ENCODE measurements around the gene CMIP.

The CMIP gene

GRCh38 chr16:81405702-81406113, 38.9 kb upstream of the CMIP start:
- H3K9ac ChIP-seq (ENCODE audit: low read depth, low read length) = no peak overlapping the region

GRCh38 chr16:81408409-81408950, 36.1 kb upstream of the CMIP start:
- Histone ChIP-seq H3K27ac (ENCODE audit: low read depth, low read length) (no peak overlapping the region), H3K9ac (ENCODE audit: low read depth, low read length) (no peak overlapping the region), H3K27me3 (ENCODE audit: control insufficient read depth, insufficient read depth, low read length) (peaks cover 4% of the 10 kb centered on the region; the same call in 1 of the 2 replicates), H3K9me3 (ENCODE audit: control insufficient read depth, insufficient read depth, low read length) (no peaks in the 10 kb centered on the region), H3K4me3 (ENCODE audit: low read depth, low read length) (no peak overlapping the region), H3K4me1 (ENCODE audit: control insufficient read depth, insufficient read depth, low read length) (peaks cover 10% of the 10 kb centered on the region; the same call in 1 of the 2 replicates), H3K36me3 (ENCODE audit: control insufficient read depth, insufficient read depth, low read length) (no peaks in the 10 kb centered on the region)

More at GRCh38 chr16:81405702-81406113, 38.9 kb upstream of the CMIP start:
- H3K9me3 ChIP-seq (ENCODE audit: control insufficient read depth, insufficient read depth, low read length) = no peaks in the 10 kb centered on the region
- no peaks in the 10 kb centered on the region for H3K36me3 ChIP-seq (ENCODE audit: control insufficient read depth, insufficient read depth, low read length)
- peaks cover 6% of the 10 kb centered on the region; the same call in 1 of the 2 replicates for H3K4me1 ChIP-seq (ENCODE audit: control insufficient read depth, insufficient read depth, low read length)
- H3K4me3 ChIP-seq (ENCODE audit: low read depth, low read length) = no peak overlapping the region
- H3K27me3 ChIP-seq (ENCODE audit: control insufficient read depth, insufficient read depth, low read length) = peaks cover 4% of the 10 kb centered on the region; the same call in 1 of the 2 replicates
- peak overlapping the region; percentile 33 for H3K27ac ChIP-seq (ENCODE audit: low read depth, low read length)

GRCh38 chr16:81409016-81409556, 35.5 kb upstream of the CMIP start:
- Histone ChIP-seq H3K9ac (ENCODE audit: low read depth, low read length) (no peak overlapping the region), H3K4me1 (ENCODE audit: control insufficient read depth, insufficient read depth, low read length) (peaks cover 10% of the 10 kb centered on the region; the same call in 1 of the 2 replicates), H3K9me3 (ENCODE audit: control insufficient read depth, insufficient read depth, low read length) (no peaks in the 10 kb centered on the region), H3K27ac (ENCODE audit: low read depth, low read length) (no peak overlapping the region), H3K4me3 (ENCODE audit: low read depth, low read length) (no peak overlapping the region), H3K27me3 (ENCODE audit: control insufficient read depth, insufficient read depth, low read length) (no peaks in the 10 kb centered on the region), H3K36me3 (ENCODE audit: control insufficient read depth, insufficient read depth, low read length) (no peaks in the 10 kb centered on the region)

GRCh38 chr16:81410643-81411293, 33.8 kb upstream of the CMIP start:
- H3K27ac ChIP-seq (ENCODE audit: low read depth, low read length) = no peak overlapping the region
- H3K4me1 ChIP-seq (ENCODE audit: control insufficient read depth, insufficient read depth, low read length) = peaks cover 16% of the 10 kb centered on the region
- H3K9ac ChIP-seq (ENCODE audit: low read depth, low read length) = no peak overlapping the region; the same call in 1 of the 2 replicates
- H3K4me3 ChIP-seq (ENCODE audit: low read depth, low read length) = no peak overlapping the region; the same call in 1 of the 2 replicates
- no peaks in the 10 kb centered on the region for H3K9me3 ChIP-seq (ENCODE audit: control insufficient read depth, insufficient read depth, low read length)
- H3K36me3 ChIP-seq (ENCODE audit: control insufficient read depth, insufficient read depth, low read length) = no peaks in the 10 kb centered on the region
- no peaks in the 10 kb centered on the region for H3K27me3 ChIP-seq (ENCODE audit: control insufficient read depth, insufficient read depth, low read length)

- Histone ChIP-seq H3K9me3 (ENCODE audit: control insufficient read depth, insufficient read depth, low read length) (no peaks in the 10 kb centered on the region), H3K9ac (ENCODE audit: low read depth, low read length) (no peak overlapping the region), H3K27me3 (ENCODE audit: control insufficient read depth, insufficient read depth, low read length) (no peaks in the 10 kb centered on the region), H3K4me3 (ENCODE audit: low read depth, low read length) (no peak overlapping the region), H3K36me3 (ENCODE audit: control insufficient read depth, insufficient read depth, low read length) (no peaks in the 10 kb centered on the region), H3K27ac (ENCODE audit: low read depth, low read length) (no peak overlapping the region), H3K4me1 (ENCODE audit: control insufficient read depth, insufficient read depth, low read length) (peaks cover 17% of the 10 kb centered on the region)
Observed at GRCh38 chr16:81413245-81413990, 31.2 kb upstream of the CMIP start.

- Histone ChIP-seq H3K27ac (ENCODE audit: low read depth, low read length) (no peak overlapping the region), H3K4me1 (ENCODE audit: control insufficient read depth, insufficient read depth, low read length) (peaks cover 15% of the 10 kb centered on the region), H3K27me3 (ENCODE audit: control insufficient read depth, insufficient read depth, low read length) (no peaks in the 10 kb centered on the region), H3K9ac (ENCODE audit: low read depth, low read length) (no peak overlapping the region), H3K9me3 (ENCODE audit: control insufficient read depth, insufficient read depth, low read length) (no peaks in the 10 kb centered on the region), H3K4me3 (ENCODE audit: low read depth, low read length) (no peak overlapping the region), H3K36me3 (ENCODE audit: control insufficient read depth, insufficient read depth, low read length) (no peaks in the 10 kb centered on the region)
Observed at GRCh38 chr16:81415751-81416150, 28.9 kb upstream of the CMIP start.

GRCh38 chr16:81416749-81417148, 27.9 kb upstream of the CMIP start:
- Histone ChIP-seq H3K36me3 (ENCODE audit: control insufficient read depth, insufficient read depth, low read length) (no peaks in the 10 kb centered on the region), H3K4me3 (ENCODE audit: low read depth, low read length) (no peak overlapping the region), H3K4me1 (ENCODE audit: control insufficient read depth, insufficient read depth, low read length) (peaks cover 11% of the 10 kb centered on the region), H3K27me3 (ENCODE audit: control insufficient read depth, insufficient read depth, low read length) (no peaks in the 10 kb centered on the region), H3K9ac (ENCODE audit: low read depth, low read length) (no peak overlapping the region), H3K27ac (ENCODE audit: low read depth, low read length) (no peak overlapping the region), H3K9me3 (ENCODE audit: control insufficient read depth, insufficient read depth, low read length) (no peaks in the 10 kb centered on the region)

GRCh38 chr16:81417210-81417609, 27.4 kb upstream of the CMIP start:
- Histone ChIP-seq H3K27me3 (ENCODE audit: control insufficient read depth, insufficient read depth, low read length) (no peaks in the 10 kb centered on the region), H3K27ac (ENCODE audit: low read depth, low read length) (no peak overlapping the region), H3K9me3 (ENCODE audit: control insufficient read depth, insufficient read depth, low read length) (no peaks in the 10 kb centered on the region), H3K4me1 (ENCODE audit: control insufficient read depth, insufficient read depth, low read length) (peaks cover 11% of the 10 kb centered on the region), H3K36me3 (ENCODE audit: control insufficient read depth, insufficient read depth, low read length) (no peaks in the 10 kb centered on the region), H3K4me3 (ENCODE audit: low read depth, low read length) (no peak overlapping the region), H3K9ac (ENCODE audit: low read depth, low read length) (no peak overlapping the region)

- H3K27ac ChIP-seq (ENCODE audit: low read depth, low read length) = no peak overlapping the region
- H3K9ac ChIP-seq (ENCODE audit: low read depth, low read length) = no peak overlapping the region
- H3K4me3 ChIP-seq (ENCODE audit: low read depth, low read length) = no peak overlapping the region
- 0 out of 2 replicates have a peak, but pooled peaks cover 5% of the 10 kb centered on the region for H3K4me1 ChIP-seq (ENCODE audit: control insufficient read depth, insufficient read depth, low read length)
- H3K9me3 ChIP-seq (ENCODE audit: control insufficient read depth, insufficient read depth, low read length) = no peaks in the 10 kb centered on the region
- H3K36me3 ChIP-seq (ENCODE audit: control insufficient read depth, insufficient read depth, low read length) = no peaks in the 10 kb centered on the region
- no peaks in the 10 kb centered on the region for H3K27me3 ChIP-seq (ENCODE audit: control insufficient read depth, insufficient read depth, low read length)
Observed at GRCh38 chr16:81419806-81420205, 24.8 kb upstream of the CMIP start.

GRCh38 chr16:81421126-81421525, 23.5 kb upstream of the CMIP start:
- no peak overlapping the region for H3K4me3 ChIP-seq (ENCODE audit: low read depth, low read length)
- H3K27ac ChIP-seq (ENCODE audit: low read depth, low read length) = no peak overlapping the region
- no peaks in the 10 kb centered on the region for H3K4me1 ChIP-seq (ENCODE audit: control insufficient read depth, insufficient read depth, low read length)
- H3K9me3 ChIP-seq (ENCODE audit: control insufficient read depth, insufficient read depth, low read length) = no peaks in the 10 kb centered on the region
- H3K9ac ChIP-seq (ENCODE audit: low read depth, low read length) = no peak overlapping the region
- H3K36me3 ChIP-seq (ENCODE audit: control insufficient read depth, insufficient read depth, low read length) = no peaks in the 10 kb centered on the region
- no peaks in the 10 kb centered on the region for H3K27me3 ChIP-seq (ENCODE audit: control insufficient read depth, insufficient read depth, low read length)

- Histone ChIP-seq H3K27me3 (ENCODE audit: control insufficient read depth, insufficient read depth, low read length) (no peaks in the 10 kb centered on the region), H3K9ac (ENCODE audit: low read depth, low read length) (no peak overlapping the region), H3K36me3 (ENCODE audit: control insufficient read depth, insufficient read depth, low read length) (no peaks in the 10 kb centered on the region), H3K4me3 (ENCODE audit: low read depth, low read length) (no peak overlapping the region), H3K27ac (ENCODE audit: low read depth, low read length) (no peak overlapping the region), H3K9me3 (ENCODE audit: control insufficient read depth, insufficient read depth, low read length) (no peaks in the 10 kb centered on the region), H3K4me1 (ENCODE audit: control insufficient read depth, insufficient read depth, low read length) (no peaks in the 10 kb centered on the region)
Observed at GRCh38 chr16:81421536-81421935, 23.1 kb upstream of the CMIP start.

All from HUES48 (cell line).